D341Med (cell line): ENCODE measurements around the gene GPC3.
"Not testable (repeated sequence)": the region's sequence is repeated elsewhere in the genome, so short reads cannot be mapped to it uniquely, and the experiment has no call there.

Experiments
- DNase-seq: peaks from one replicate; pipeline ENCODE4 v3.0.0; 2012; ENCODE audit warnings: low spot score

GPC3 gene

GRCh38 chrX:133646719-133647116, 338.7 kb downstream of the GPC3 start:
- no peak for DNase-seq

GRCh38 chrX:133645977-133646718, 339.2 kb downstream of the GPC3 start:
- no peak for DNase-seq

GRCh38 chrX:133645256-133645655, 340.1 kb downstream of the GPC3 start:
- no peak for DNase-seq

GRCh38 chrX:133640161-133641015, 345.0 kb downstream of the GPC3 start:
- no peak for DNase-seq

GRCh38 chrX:133639726-133640125, 345.7 kb downstream of the GPC3 start:
- no peak for DNase-seq

- no peak for DNase-seq
Measured at GRCh38 chrX:133638285-133638684, 347.1 kb downstream of the GPC3 start.

- no peak for DNase-seq
Measured at GRCh38 chrX:133637765-133638164, 347.6 kb downstream of the GPC3 start.

- no peak for DNase-seq
Measured at GRCh38 chrX:133636009-133636408, 349.4 kb downstream of the GPC3 start.

- DNase-seq, result no peak
Measured at GRCh38 chrX:133634416-133634815, 351.0 kb downstream of the GPC3 start.

GRCh38 chrX:133633950-133634349, 351.4 kb downstream of the GPC3 start:
- DNase-seq, result no peak

GRCh38 chrX:133633162-133633561, 352.2 kb downstream of the GPC3 start:
- DNase-seq, result no peak

GRCh38 chrX:133630362-133630761, 355.0 kb downstream of the GPC3 start:
- no peak for DNase-seq

GRCh38 chrX:133627673-133628072, 357.7 kb downstream of the GPC3 start:
- no peak for DNase-seq

GRCh38 chrX:133621384-133621783, 364.0 kb downstream of the GPC3 start:
- not testable (repeated sequence) for DNase-seq

GRCh38 chrX:133611676-133612075, 373.7 kb downstream of the GPC3 start:
- DNase-seq, result no peak

- DNase-seq, result no peak
Measured at GRCh38 chrX:133610056-133610455, 375.3 kb downstream of the GPC3 start.

- no peak for DNase-seq
Measured at GRCh38 chrX:133609166-133609565, 376.2 kb downstream of the GPC3 start.

- DNase-seq, result no peak
Measured at GRCh38 chrX:133608406-133608805, 377.0 kb downstream of the GPC3 start.

GRCh38 chrX:133607419-133608348, 377.7 kb downstream of the GPC3 start:
- no peak for DNase-seq

GRCh38 chrX:133606990-133607389, 378.4 kb downstream of the GPC3 start:
- no peak for DNase-seq

- DNase-seq, result no peak
Measured at GRCh38 chrX:133604801-133605200, 380.6 kb downstream of the GPC3 start.

- no peak for DNase-seq
Measured at GRCh38 chrX:133602881-133603280, 382.5 kb downstream of the GPC3 start.
